HG03575 (cell line): Measurements from ENCODE around the gene CIAO2A.

ENCODE experiments used
- ATAC-seq: cut with Tn5 transposase; IDR thresholded peaks from one replicate; pipeline ENCODE4 v1.9.1; 2021; ENCODE audit not compliant: unreplicated experiment, insufficient number of reproducible peaks, low FRiP score; ENCODE audit errors: extremely low read depth

The CIAO2A gene

GRCh38 chr15:64023220-64023619, 70.4 kb downstream of the CIAO2A start:
- ATAC-seq = no peak

- no peak for ATAC-seq
These were observed 71.1 kb downstream of the CIAO2A start for GRCh38 chr15:64022571-64022970.
